ENCODE results near the gene SGCE. TPM values are rescaled to one million over a fixed set of nuclear protein-coding genes. Genes with fewer than 3 reads are reported as not detected.

Gene SGCE
- total and polyA plus RNA-seq, 2 donors (not counting 1 experiment from before 2014, with no cell fraction given) = 8.9 to 13.0 TPM

DNA sequence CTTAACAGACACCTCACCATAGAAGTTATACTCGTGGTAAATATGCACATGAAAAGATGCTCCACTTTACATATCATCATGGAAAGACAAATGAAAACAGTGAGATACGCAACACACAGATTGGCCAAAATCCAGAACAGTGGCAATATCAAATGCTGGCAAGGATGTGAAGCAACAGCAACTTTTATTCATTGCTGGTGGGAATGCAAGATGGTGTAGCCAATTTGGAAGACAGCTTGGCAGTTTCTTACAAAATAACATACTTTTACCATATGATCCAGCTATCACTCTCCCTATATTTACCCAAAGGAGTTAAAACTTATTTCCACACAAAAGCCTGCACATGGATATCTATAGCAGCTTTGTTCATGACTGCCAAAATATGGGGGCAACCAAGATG lies 46.4 kb downstream of the SGCE start:
- intact Hi-C loops (cut with micrococcal nuclease) = no loop called here
- Mint-ChIP-seq H3K4me1 (peaks cover 5% of the 10 kb centered on the region), H3K27ac (no peak overlapping the region), H3K4me3 (no peak overlapping the region), H3K9me3 (ENCODE audit: insufficient read depth) (peaks cover 3% of the 10 kb centered on the region), H3K27me3 (peaks cover 5% of the 10 kb centered on the region)
- no peaks in the 10 kb centered on the region for H4K20me1 ChIP-seq (ENCODE audit: control insufficient read depth, insufficient read depth, low read length, poor library complexity, severe bottlenecking)
- H2AFZ ChIP-seq (ENCODE audit: insufficient read depth, low read depth, low read length, poor library complexity, severe bottlenecking) = no peak overlapping the region
- H3K9me3 ChIP-seq (ENCODE audit: control extremely low read depth in 1 of 3, control insufficient read depth in 2 of 3, insufficient read depth in 1 of 3, low read length in 2 of 3) = peaks cover 0 to 7% (median 2%) of the 10 kb centered on the region in 3 donors
- H3K36me3 ChIP-seq (replicated peaks in 1 of 2; ENCODE audit: control extremely low read depth in 1 of 2, control insufficient read depth in 1 of 2, extremely low read depth in 1 of 2, insufficient read depth in 2 of 2, low read length in 1 of 2) = no peaks in the 10 kb centered on the region
- H3K4me3 ChIP-seq (ENCODE audit: control extremely low read depth in 1 of 5, extremely low read depth in 1 of 5, insufficient read depth in 1 of 5, low read depth in 2 of 5, low read length in 4 of 5) = no peak overlapping the region
- no peak for ATAC-seq (ENCODE audit: low read depth)
- ChIA-PET CTCF (no interaction called here), POLR2A (no interaction called here)
- no peaks in the 10 kb centered on the region for H3K27me3 ChIP-seq (replicated peaks in 1 of 4; ENCODE audit: control extremely low read depth in 1 of 4, control insufficient read depth in 3 of 4, insufficient read depth in 4 of 4, low read length in 3 of 4)
- DNase-seq = no peak
- H3K27ac ChIP-seq (ENCODE audit: low read length in 2 of 2) = no peak overlapping the region
- TF ChIP-seq CTCF (IDR thresholded peaks at IDR 0.05) = no peak
- no peaks in the 10 kb centered on the region for H3K4me1 ChIP-seq (ENCODE audit: control insufficient read depth in 2 of 2, insufficient read depth in 2 of 2, low read length in 2 of 2)
- no peaks in the 10 kb centered on the region for H3K79me2 ChIP-seq (ENCODE audit: control insufficient read depth, insufficient read depth, low read length)
- WGBS (ENCODE audit: insufficient coverage) = 89% methylated on average over 1 of the region's 2 CpGs
- H3K9ac ChIP-seq (ENCODE audit: low read length) = no peak overlapping the region
- H3K4me2 ChIP-seq (replicated peaks; ENCODE audit: low read depth, low read length, poor library complexity, severe bottlenecking) = no peak overlapping the region

DNA sequence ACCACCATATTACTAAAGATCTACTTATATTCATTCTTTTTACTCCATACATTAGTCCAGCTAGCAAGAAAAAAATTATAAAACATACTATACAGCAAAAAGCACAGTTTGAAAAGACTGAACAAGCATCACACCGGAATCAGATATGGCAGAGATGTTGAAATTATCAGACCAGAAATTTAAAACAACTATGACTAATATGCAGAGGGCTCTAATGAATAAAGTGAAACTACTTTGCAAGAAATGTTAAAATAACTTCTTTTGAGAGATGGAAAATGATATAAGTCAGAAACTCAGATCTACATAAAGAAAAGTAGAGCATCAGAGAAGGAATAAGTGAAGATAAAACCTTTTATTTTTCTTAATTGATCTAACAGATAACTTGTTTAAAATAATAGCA lies 50.9 kb downstream of the SGCE start:
- Mint-ChIP-seq H3K4me3 (no peak overlapping the region), H3K27me3 (peaks cover 5% of the 10 kb centered on the region), H3K9me3 (ENCODE audit: insufficient read depth) (peaks cover 3% of the 10 kb centered on the region), H3K27ac (no peak overlapping the region), H3K4me1 (peaks cover 5% of the 10 kb centered on the region)
- ATAC-seq (ENCODE audit: low read depth) (no peak), DNase-seq (no peak)
- Histone ChIP-seq H3K36me3 (replicated peaks in 1 of 2; ENCODE audit: control extremely low read depth in 1 of 2, control insufficient read depth in 1 of 2, extremely low read depth in 1 of 2, insufficient read depth in 2 of 2, low read length in 1 of 2) (no peaks in the 10 kb centered on the region), H3K9ac (ENCODE audit: low read length) (no peak overlapping the region), H4K20me1 (ENCODE audit: control insufficient read depth, insufficient read depth, low read length, poor library complexity, severe bottlenecking) (no peaks in the 10 kb centered on the region), H2AFZ (ENCODE audit: insufficient read depth, low read depth, low read length, poor library complexity, severe bottlenecking) (no peak overlapping the region), H3K4me2 (replicated peaks; ENCODE audit: low read depth, low read length, poor library complexity, severe bottlenecking) (no peak overlapping the region), H3K4me1 (ENCODE audit: control insufficient read depth in 2 of 2, insufficient read depth in 2 of 2, low read length in 2 of 2) (no peaks in the 10 kb centered on the region), H3K79me2 (ENCODE audit: control insufficient read depth, insufficient read depth, low read length) (no peaks in the 10 kb centered on the region), H3K27ac (ENCODE audit: low read length in 2 of 2) (no peak overlapping the region), H3K9me3 (ENCODE audit: control extremely low read depth in 1 of 3, control insufficient read depth in 2 of 3, insufficient read depth in 1 of 3, low read length in 2 of 3) (peaks cover 0 to 7% (median 0%) of the 10 kb centered on the region in 3 donors), H3K27me3 (replicated peaks in 1 of 4; ENCODE audit: control extremely low read depth in 1 of 4, control insufficient read depth in 3 of 4, insufficient read depth in 4 of 4, low read length in 3 of 4) (no peaks in the 10 kb centered on the region), H3K4me3 (ENCODE audit: control extremely low read depth in 1 of 5, extremely low read depth in 1 of 5, insufficient read depth in 1 of 5, low read depth in 2 of 5, low read length in 4 of 5) (no peak overlapping the region)
- no CpG with 5 or more reads among the region's 1 CpG for WGBS (ENCODE audit: insufficient coverage)
- ChIA-PET CTCF (no interaction called here), POLR2A (no interaction called here)
- no peak for TF ChIP-seq CTCF (IDR thresholded peaks at IDR 0.05)
- TF ChIP-seq EZH2 (IDR thresholded peaks at IDR 0.05; ENCODE audit: borderline replicate concordance, insufficient read depth, low read depth, low read length, poor library complexity, severe bottlenecking) = no peak
- intact Hi-C loops (cut with micrococcal nuclease) = no loop called here
